HG03025 (cell line): ENCODE measurements around the gene RPS6KA3.

Experiments
- ATAC-seq: cut with Tn5 transposase; IDR thresholded peaks from one replicate; pipeline ENCODE4 v1.9.1; 2021; ENCODE audit warnings: mild to moderate bottlenecking, moderate library complexity; ENCODE audit not compliant: unreplicated experiment, low FRiP score

Gene RPS6KA3

DNA sequence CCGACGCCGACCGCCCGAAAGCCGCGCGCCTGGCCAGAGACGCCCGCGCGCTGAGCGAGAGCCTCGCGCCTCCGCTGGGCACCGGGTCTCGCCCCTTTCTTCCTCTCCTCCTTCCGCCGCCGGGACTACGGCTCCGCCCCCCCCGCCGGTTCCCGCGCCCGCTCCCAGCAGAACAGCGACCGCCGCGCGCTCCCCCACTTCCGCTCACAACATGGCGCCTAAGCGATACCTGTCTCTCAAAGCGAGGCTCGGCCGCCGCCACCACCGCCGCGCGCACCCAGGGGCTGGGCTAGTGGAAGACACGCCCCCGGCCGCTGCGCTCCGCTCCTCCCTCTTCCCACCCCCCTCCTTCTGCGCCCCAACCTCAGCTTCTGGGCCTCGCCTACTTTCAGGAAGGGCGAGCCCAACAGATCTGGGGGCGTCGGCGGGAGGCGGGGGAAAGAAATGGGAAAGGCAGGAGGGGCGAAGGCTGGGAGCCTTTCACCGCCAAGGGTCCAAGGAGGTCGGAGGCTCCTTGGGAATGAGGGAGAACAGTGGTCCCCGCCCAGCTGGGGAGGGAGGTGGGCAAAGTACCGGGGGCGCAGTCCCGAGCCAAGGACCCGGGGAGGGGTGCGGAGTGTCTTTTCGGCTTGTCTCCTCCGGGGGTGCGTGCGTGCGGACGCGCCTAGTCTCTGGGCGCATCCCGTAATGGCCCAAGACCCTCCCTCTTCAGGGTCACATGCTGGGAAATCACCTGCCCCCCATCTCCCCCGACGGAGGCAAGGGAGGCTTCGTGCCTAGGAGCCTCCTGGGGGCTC, at the start of gene RPS6KA3:
TSS of gene RPS6KA3 (minus strand) at position 100 of the 797 bp plus-strand sequence. CDS start 277 bp downstream, outside the sequence.
- ATAC-seq: peak; percentile 78

DNA sequence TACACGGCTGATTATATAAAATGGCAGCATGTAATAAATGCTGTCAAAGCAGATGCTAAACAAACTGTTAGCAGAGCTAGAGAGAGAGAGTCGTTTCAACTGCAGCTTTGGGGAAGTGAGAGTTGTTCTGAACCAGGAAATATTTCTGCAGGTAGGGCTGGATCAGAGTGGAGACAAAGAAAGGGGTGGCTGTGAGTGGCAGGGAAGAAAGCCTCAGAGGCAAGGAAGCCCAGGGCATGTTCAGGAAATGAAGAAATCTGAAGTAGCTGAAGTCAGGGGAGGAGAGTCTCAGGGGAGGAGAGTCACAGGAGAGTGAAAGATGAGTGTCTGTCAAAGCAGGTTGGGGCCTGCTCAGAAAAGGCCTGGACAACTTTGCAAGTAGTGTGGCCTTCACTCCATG, 48.4 kb upstream of the RPS6KA3 start:
- peak; percentile 81 for ATAC-seq

DNA sequence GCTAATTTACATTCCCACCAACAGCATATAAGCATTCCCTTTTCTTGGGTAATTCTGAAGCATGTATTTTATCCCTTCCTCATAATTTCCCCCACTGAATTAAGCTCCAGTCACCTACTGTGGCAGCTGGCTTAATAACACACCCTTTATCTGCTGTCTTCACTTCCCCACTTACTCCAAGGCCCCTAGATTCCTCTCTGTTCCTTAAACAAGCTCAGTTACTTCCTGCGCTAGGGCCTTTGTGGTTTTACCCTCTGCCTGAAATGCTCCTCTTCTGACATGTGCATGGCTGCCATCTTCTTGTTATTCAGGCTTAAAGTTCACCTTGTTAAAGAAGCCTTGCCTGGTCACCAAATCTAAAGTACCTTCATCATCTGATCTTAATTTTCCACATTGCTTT, 47.2 kb upstream of the RPS6KA3 start:
- ATAC-seq: no peak

DNA sequence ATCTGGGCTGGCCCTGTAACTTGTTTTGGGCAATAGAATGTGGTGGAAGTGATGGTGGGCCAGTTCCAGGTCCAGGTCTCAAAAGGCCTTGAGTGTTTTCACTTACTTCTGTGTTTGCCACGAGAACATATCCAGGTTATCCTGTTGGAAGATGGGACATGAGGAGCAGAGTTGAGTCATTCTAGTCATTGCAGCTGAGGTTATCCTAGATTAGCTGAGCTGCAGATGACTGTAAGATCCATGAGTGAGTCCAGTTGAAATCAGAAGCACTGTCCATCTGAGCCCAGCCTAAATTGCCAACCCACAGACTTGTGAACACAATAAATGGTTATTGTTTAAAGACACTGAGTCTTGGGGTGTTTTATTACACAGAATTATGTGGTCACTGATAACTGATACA, 45.3 kb upstream of the RPS6KA3 start:
- no peak for ATAC-seq

DNA sequence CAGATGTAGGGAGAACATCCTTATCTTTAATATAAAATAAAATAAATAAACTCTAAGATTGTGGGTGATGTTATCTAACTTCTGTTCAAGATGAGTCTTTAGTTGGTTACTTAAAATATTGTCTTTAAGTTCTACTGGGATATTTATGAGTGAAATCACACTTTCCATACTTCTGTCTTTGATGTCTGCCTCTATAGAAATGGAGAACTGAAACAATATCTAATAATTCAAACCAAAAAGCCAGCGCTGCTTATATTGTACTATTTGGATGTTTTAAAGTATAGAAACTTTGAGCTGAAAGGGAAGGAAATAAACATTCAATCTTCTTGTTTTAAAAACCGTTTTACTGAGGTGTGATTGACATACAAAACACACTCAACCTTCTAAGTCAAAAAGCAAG, 44.8 kb upstream of the RPS6KA3 start:
- no peak for ATAC-seq

DNA sequence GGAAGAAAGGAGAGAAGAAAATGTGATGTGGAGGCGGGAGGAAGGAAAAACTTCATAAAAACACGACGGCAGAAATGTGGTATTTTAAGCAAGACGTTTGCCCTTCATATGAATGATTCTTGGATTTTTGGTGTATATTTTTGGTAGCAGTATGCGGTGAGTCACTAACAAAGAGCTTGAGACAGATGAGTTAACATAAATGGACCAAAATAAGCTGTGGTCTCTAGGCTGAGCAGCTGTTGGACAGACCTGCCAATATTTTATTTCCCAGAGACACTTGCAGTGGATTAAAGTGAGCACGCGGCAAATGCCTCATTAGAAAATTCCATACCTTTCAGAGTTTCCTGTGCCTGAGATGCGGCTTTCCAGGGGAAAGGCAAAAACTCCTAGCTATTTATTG, 43.1 kb upstream of the RPS6KA3 start:
- no peak for ATAC-seq

- ATAC-seq: no peak
These were observed 40.0 kb upstream of the RPS6KA3 start for GRCh38 chrX:20306668-20307067.

DNA sequence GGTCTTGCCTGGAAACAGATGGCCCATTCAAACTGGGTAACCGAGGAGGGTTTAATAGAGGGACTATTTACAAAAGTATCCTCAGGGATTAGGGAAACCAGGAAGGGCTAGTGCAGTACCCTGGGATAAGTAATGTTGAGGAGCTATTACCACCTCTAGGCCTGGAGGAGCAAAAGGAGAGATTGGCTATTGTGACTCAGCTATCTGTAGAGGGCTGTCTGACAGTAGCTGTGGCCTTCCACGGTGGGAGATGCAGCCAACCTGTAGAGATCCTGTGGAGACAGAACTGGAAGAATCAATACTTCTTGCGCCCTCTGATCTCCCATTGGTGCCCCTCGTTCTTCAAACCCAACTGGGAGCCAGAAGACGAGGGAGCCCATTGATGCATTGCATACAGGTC, 34.1 kb upstream of the RPS6KA3 start:
- ATAC-seq: no peak

- ATAC-seq: no peak
These were observed 28.2 kb upstream of the RPS6KA3 start for GRCh38 chrX:20294957-20295356.

GRCh38 chrX:20294284-20294683, 27.6 kb upstream of the RPS6KA3 start:
- ATAC-seq: no peak

DNA sequence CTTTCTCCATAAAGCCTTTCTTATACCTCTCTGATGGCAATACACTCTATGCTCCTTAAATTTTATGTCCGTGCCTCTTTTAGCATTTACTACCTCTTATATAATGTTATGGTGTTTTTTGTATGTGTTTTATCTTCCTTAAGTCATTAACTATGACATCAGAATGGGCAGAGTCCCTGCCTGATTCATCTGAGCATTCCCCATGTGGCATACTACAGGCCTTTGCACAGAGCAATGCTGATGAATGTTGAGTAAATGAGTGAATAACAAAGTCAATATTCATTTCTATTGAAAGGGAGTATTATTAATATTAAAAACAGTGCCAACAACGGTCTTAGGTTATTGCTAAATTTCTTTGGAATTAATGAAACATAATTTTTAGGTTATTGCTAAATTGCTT, 18.8 kb upstream of the RPS6KA3 start:
- ATAC-seq: no peak

- ATAC-seq: no peak
These were observed 18.3 kb upstream of the RPS6KA3 start for GRCh38 chrX:20284992-20285391.

DNA sequence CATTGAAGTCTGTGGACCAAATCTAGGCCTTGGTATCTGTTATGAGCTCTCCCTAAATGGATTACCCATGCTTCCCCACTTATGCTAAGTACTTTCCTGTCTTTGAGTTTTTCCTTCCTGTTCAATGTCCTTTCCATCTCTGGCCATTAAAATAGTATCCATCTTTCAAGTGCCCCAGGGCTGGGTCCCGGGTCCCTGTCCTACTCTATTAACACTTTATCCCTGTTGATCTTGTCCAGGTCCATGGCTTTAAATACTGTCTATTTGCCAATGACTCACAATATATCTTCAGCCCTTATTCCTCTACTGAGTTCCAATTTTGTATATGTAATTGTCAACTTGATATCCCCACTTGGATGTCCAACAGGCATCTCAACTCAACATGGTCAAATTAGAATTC, 17.7 kb upstream of the RPS6KA3 start:
- ATAC-seq: no peak

GRCh38 chrX:20280938-20281337, 14.2 kb upstream of the RPS6KA3 start:
- ATAC-seq: no peak

GRCh38 chrX:20274121-20274520, 7.4 kb upstream of the RPS6KA3 start:
- ATAC-seq: no peak

GRCh38 chrX:20271730-20272129, 5.0 kb upstream of the RPS6KA3 start:
- no peak for ATAC-seq

DNA sequence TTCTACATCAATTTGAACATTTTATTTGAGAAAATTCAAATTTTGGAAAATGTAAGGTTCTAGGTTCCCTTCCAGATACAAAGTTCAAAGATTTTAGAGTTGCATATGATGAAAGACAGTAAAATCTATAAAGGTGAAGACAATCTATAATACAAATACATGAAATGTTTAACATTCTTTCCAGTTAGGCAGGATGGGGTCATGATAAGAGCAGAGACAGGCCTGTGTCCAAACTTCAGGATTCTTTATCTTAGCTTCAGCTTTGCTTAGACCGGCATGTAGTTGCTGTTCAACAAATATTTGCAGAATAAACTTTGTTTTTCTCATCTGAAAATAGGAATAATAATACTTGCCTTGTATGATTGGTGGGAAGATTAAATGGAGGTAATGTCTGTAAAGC, 4.5 kb upstream of the RPS6KA3 start:
- no peak for ATAC-seq

GRCh38 chrX:20270562-20270890, 3.8 kb upstream of the RPS6KA3 start:
- ATAC-seq: no peak

- ATAC-seq: no peak
These were observed 3.3 kb upstream of the RPS6KA3 start for GRCh38 chrX:20269848-20270561.

- no peak for ATAC-seq
These were observed 1.4 kb upstream of the RPS6KA3 start for GRCh38 chrX:20267931-20268701.

GRCh38 chrX:20267607-20267930, 860 bp upstream of the RPS6KA3 start:
- ATAC-seq: no peak
